T-helper 2 cell treated with Interferon-gamma antibody and Interleukin-4, amounts not matched to agents 100 ng/mL and 5 ng/mL, for 36 hours (primary cell): ENCODE measurements around the gene LHPP. TPM values are rescaled to one million over a fixed set of nuclear protein-coding genes. Genes with fewer than 3 reads are reported as not detected.

Source experiments
- intact Hi-C: fragments of 100-400 bp; cut with micrococcal nuclease; formaldehyde crosslinking; loops from one replicate; pipeline ENCODE4 v1.15.1; 2023
- total RNA-seq: library from RNA; stranded (reverse); gene quantifications from 2 replicates; pipeline ENCODE4 v1.2.3, GENCODE V29; 2022

LHPP gene
- total RNA-seq, 1 donor from 2014 or later: 18.0 TPM

- intact Hi-C loops: loop anchor here (5.0 kb wide), 1 partner anchor 1306 kb away; no protein-coding TSS in a partner anchor
Measured at GRCh38 chr10:124447751-124448466, 13.7 kb upstream of the LHPP start.

- intact Hi-C loops: loop anchor here (5.0 kb wide), 1 partner anchor 1306 kb away; no protein-coding TSS in a partner anchor
Measured at GRCh38 chr10:124448696-124449169, 12.9 kb upstream of the LHPP start.

DNA sequence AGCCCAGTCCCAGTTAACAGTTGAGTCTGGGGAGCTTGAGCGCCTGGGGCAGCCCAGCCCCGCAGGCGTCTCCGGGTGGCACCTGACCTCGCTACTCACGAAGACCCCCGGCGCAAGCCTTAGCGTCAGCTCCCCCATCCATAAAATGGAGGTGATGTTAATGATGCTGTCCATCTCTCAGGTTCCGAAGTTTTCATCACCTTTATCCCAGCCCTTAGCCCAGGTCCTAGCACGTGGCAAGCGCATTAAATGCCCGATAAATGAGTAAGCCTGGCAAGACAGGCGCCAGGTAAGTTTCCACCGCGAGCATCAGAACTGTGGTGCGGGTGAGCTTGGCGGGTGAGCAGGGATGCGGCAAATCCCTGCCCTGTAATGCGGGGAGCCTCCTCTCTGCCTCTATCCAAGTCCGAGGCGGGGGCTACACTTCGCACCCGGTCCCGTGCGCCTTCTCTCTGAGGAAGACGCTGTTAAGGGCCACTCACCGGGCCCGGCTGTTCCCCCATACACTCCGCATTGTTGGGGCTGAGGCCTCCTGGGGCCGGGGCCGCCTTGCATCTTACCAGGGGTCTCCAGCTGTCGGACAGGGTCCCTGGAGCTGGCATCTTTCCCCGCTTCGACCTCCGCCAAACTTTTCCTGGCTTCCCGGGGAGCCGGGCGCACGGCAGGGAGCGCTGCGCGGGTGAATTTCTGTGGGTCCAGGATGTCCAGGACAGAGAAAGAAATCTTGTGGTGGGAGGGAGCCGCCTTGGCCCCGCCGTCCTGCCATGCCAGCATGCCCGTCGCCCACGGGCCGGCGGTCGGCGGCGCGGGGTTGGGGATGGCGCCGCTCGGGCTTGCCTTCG lies 12.2 kb upstream of the LHPP start:
- intact Hi-C loops: loop anchor here (5.0 kb wide), 1 partner anchor 1307 kb away; no protein-coding TSS in a partner anchor

- intact Hi-C loops: no loop called here
Measured at GRCh38 chr10:124450012-124450782, 11.4 kb upstream of the LHPP start, which contains the start of gene NKX1-2. Gene NKX1-2, minus strand, starts transcription at chr10:124450035. Its CDS starts 92 bp downstream, at chr10:124449943.

DNA sequence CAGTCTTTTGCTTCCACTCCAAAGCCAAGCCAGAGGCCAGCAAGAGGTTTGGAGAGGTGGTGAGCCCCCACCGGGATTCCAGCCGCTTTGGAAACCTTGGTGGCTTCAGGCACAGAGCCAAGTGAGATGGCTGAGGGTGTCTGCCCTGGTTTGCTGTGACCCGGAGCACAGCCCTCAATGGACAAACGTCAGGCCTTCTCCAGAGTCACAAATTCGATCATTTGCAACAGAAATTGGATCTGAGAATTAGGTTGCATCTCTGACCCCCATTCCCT lies 10.9 kb upstream of the LHPP start:
- intact Hi-C loops: no loop called here

DNA sequence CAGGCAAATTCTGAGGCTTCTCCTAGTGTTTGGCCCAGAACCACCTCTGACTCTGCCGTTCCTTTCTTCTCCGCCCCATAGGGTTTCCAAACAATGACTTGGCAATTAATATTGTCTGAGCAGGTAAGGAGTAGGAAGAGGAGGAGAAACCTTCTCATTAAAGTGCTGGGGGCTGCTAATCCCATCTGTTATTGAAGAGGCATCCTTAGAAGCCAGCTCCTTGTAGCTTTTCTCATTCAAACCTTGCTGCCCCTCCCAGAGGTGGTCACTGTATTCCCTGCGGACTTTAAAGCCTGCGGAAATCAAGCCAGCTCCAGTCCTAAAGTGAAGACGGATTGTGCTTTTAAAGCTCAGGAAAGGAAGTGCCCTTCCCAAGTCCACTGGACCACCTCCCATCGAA lies 10.3 kb upstream of the LHPP start:
- intact Hi-C loops: no loop called here

- intact Hi-C loops: no loop called here
Measured at GRCh38 chr10:124453960-124454610, 7.5 kb upstream of the LHPP start.

DNA sequence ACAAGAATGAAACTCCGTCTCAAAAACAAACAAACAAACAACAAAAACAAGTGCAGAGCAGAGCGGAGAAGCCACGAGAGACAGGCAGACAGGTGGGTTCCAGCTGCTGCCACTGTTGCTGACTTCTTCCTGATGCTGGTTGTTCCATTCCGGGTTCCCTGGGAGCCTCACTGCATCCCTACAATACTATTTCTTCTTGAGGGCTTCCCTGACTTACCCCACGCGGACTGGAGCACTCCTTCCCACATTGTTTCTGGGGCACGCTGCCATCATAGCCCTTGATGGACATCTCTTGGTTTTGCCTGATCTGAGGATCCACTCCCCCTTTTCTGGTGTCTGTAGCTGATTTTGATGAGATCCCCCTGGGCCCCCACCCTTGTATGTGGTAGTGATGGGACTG lies 6.2 kb upstream of the LHPP start:
- intact Hi-C loops: no loop called here

GRCh38 chr10:124458473-124458872 lies 3.1 kb upstream of the LHPP start:
- intact Hi-C loops: no loop called here

GRCh38 chr10:124458889-124459288 lies 2.7 kb upstream of the LHPP start:
- intact Hi-C loops: no loop called here

GRCh38 chr10:124459395-124459794 lies 2.2 kb upstream of the LHPP start:
- intact Hi-C loops: no loop called here

- intact Hi-C loops: loop anchor here (5.0 kb wide), 3 partner anchors 228 to 342 kb away; partner anchors contain the start of genes ABRAXAS2 and FAM53B
Measured at GRCh38 chr10:124460144-124460543, 1.5 kb upstream of the LHPP start.

DNA sequence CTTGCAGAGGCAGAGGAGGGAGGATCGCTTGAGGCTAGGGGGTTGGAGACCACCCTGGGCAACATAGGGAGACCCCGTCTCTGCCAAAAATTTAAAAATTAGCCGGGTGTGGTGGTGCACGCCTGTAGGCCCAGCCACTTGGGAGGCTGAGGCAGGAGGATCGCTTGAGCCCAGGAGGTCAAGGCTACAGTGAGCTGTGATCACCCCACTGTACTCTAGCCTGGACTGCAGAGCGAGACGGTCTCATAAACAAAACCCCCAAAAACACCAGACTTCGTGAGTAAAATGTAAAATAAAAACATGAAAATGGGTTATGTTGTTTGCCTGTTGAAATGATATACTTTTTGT lies 699 bp downstream of the LHPP start:
- intact Hi-C loops: loop anchor here (5.0 kb wide), 3 partner anchors 230 to 340 kb away; partner anchors contain the start of genes ABRAXAS2 and FAM53B

DNA sequence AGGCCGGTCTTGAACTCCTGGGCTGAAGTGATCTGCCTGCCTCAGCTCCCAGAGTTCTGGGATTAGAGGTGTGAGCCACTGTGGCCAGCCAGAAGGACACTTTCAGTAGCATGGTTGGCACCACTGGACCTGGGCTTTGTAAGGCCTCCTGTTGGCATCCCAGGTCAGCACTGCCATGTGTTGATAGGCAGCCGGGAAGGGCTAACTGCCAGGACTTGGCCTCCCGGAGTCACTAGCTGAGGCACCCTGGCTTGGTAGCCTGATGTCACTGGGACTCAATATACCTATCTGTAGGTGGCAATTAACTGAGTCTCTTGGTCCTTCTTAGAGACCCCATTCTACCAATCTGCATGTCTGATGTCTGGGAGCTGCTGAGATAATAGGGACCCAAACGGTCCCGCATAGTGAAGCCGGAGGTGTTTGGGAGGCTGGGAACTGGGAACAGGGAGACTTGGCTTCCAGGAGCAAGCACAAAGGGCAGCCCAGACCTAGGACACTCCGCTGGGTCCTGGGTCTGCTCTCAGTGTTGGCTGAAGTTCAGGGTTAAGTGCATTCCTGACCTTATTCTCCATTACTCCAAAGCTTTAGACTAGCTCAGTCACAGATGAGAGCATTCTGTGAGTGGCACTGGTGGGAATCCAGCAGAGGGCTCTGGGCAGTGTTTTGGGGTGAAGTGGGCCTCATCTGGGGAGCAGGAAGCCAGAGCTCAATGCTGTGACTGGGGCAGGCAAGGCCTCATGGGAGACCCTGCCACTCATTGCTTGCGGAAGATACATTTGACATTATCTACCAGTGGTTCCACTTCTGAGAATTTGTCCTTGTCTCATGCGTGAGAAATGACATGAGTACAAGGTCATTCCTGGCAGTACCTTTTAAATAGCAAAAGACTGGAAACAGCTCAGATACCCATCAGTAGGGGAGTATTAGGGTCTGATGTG lies 2.7 kb downstream of the LHPP start:
- intact Hi-C loops: loop anchor here (5.0 kb wide), 3 partner anchors 232 to 338 kb away; partner anchors contain the start of genes ABRAXAS2 and FAM53B

GRCh38 chr10:124465003-124465776 lies 3.6 kb downstream of the LHPP start:
- intact Hi-C loops: no loop called here

DNA sequence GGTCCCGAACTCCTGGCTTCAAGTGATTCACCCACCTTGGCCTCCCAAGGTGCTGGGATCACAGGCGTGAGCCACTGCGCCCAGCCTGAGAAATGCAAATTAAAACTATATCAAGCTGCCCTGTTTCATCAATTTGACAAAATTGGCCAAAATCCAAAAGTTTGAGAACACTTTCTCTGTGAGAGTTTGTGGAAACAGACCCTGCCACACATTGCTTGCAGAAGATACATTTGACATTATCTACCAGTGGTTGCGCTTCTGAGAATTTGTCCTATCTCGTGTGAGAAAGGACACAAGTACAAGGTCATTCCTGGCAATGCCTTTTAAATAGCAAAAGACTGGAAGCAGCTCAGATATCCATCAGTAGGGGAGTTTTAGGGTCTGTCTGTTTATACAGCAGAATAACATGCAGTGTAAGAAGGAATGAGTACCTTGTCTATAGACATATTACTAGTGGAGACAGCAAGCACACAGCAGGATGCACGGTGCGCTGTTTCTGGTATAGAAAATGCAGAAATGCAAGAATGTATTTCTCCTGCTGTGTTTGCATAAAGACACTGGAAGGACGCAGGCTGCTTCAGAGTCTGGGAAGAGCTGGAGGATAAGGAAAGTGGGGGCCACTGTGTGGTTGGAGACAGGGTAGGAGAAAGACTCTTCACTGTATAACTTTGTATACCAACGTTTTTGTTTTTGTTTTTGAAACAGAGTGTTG lies 4.3 kb downstream of the LHPP start:
- intact Hi-C loops: no loop called here

DNA sequence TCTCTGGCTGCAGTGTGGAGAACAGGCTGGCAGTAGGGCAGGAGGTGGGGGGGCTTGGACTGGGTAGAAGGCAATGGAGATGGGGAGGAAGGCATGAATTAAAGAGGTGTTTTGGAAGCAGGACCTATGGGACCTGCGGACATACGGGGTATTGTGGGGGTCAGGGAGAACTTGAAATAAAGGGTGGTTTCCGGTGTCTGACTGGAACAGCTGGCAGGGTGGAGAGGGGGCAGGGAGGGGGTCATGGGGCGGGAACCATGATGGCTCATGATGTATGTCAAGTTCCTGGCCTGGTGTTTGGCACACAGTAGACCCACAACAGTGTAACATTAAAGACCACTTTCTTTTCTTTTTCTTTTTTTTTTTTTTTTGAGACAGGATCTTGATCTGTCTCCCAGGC lies 5.5 kb downstream of the LHPP start:
- intact Hi-C loops: no loop called here

GRCh38 chr10:124468624-124469023 lies 7.0 kb downstream of the LHPP start:
- intact Hi-C loops: no loop called here
